GM23248 (cell line): ENCODE measurements around the gene FHOD3.

Source experiments
- EZH2 ChIP-seq: fragments of 200-600 bp; sonication (generic); IDR thresholded peaks from 2 replicates; pipeline ENCODE4 v1.6.1; 2018; ENCODE audit warnings: antibody characterized with exemption, mild to moderate bottlenecking; ENCODE audit not compliant: insufficient read depth, poor library complexity, severe bottlenecking
- EZH2phosphoT487 ChIP-seq: fragments of 200-600 bp; sonication (generic); IDR thresholded peaks from 2 replicates; pipeline ENCODE4 v1.6.1; 2018; ENCODE audit warnings: antibody characterized with exemption, moderate library complexity, mild to moderate bottlenecking, low read depth; ENCODE audit not compliant: insufficient read depth

GRCh38 chr18:36398419-36398818 is 100.9 kb downstream of the FHOD3 start:
- TF ChIP-seq EZH2 = no peak
- no peak for TF ChIP-seq EZH2phosphoT487
